Stimulated activated memory B cell treated with anti-CD40 and anti-IgM and Interleukin-4, amounts not matched to agents 10 μg/mL and 1 μg/mL and 100 μg/mL, for 72 hours (primary cell): Measurements from ENCODE around the gene ARID1A.

Source experiments
- ATAC-seq: fragments of 150-1000 bp; cut with Tn5 transposase; 2 replicates; pipeline ENCODE4 v1.10.0; 2021
- H3K27ac Mint-ChIP-seq: one replicate; pipeline ENCODE4 v1.8.0; 2022; ENCODE audit warnings: mild to moderate bottlenecking, mixed read lengths
- H3K27me3 Mint-ChIP-seq: one replicate; pipeline ENCODE4 v1.8.0; 2022; ENCODE audit warnings: mixed read lengths
- H3K36me3 Mint-ChIP-seq: one replicate; pipeline ENCODE4 v1.8.0; 2022; ENCODE audit warnings: mixed read lengths
- H3K4me1 Mint-ChIP-seq: one replicate; pipeline ENCODE4 v1.8.0; 2022; ENCODE audit warnings: mixed read lengths
- H3K4me3 Mint-ChIP-seq: one replicate; pipeline ENCODE4 v1.8.0; 2022; ENCODE audit warnings: mild to moderate bottlenecking, moderate library complexity, mixed read lengths
- H3K9me3 Mint-ChIP-seq: one replicate; pipeline ENCODE4 v1.8.0; 2022; ENCODE audit warnings: mixed read lengths

Gene ARID1A

GRCh38 chr1:26827663-26828062, 131.8 kb downstream of the ARID1A start:
- Mint-ChIP-seq H3K9me3 (no peaks in the 10 kb centered on the region), H3K4me3 (peak overlapping the region; percentile 94), H3K27ac (peak overlapping the region; percentile 88), H3K27me3 (no peaks in the 10 kb centered on the region), H3K4me1 (peaks cover 65% of the 10 kb centered on the region), H3K36me3 (peaks cover 28% of the 10 kb centered on the region)
- no peak for ATAC-seq

DNA sequence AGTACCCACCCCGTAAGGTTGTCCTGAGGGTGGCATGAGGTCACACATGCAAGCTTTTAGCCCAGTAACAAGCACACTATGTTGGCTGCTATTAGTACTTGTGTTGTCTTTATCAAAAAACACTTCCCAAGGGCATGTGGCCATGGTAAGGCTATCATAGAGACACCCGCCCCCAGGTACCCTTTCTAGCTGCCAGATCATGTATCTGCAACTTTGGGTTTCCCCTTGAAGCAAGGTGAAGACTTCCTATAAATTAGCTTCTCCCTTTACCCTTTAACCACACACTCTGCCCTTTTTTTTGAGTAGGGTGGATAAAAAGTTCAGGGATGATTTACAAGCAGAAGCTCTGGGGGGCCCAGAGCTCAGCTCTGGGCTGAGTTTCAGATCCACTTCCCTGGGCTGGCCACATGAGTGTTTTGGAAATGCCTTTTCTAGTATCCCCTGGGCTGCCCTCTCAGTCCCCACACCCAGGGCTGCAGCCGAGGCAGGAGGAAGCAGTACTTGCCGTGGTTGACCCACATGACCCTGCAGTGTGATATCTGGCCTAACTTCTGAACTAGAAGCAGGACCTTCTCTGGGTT, 132.7 kb downstream of the ARID1A start:
- H3K4me1 Mint-ChIP-seq: peaks cover 73% of the 10 kb centered on the region
- ATAC-seq: peak; percentile 69
- H3K27me3 Mint-ChIP-seq: no peaks in the 10 kb centered on the region
- peak overlapping the region; percentile 88 for H3K27ac Mint-ChIP-seq
- peaks cover 37% of the 10 kb centered on the region for H3K36me3 Mint-ChIP-seq
- H3K4me3 Mint-ChIP-seq: peak overlapping the region; percentile 94
- no peaks in the 10 kb centered on the region for H3K9me3 Mint-ChIP-seq

DNA sequence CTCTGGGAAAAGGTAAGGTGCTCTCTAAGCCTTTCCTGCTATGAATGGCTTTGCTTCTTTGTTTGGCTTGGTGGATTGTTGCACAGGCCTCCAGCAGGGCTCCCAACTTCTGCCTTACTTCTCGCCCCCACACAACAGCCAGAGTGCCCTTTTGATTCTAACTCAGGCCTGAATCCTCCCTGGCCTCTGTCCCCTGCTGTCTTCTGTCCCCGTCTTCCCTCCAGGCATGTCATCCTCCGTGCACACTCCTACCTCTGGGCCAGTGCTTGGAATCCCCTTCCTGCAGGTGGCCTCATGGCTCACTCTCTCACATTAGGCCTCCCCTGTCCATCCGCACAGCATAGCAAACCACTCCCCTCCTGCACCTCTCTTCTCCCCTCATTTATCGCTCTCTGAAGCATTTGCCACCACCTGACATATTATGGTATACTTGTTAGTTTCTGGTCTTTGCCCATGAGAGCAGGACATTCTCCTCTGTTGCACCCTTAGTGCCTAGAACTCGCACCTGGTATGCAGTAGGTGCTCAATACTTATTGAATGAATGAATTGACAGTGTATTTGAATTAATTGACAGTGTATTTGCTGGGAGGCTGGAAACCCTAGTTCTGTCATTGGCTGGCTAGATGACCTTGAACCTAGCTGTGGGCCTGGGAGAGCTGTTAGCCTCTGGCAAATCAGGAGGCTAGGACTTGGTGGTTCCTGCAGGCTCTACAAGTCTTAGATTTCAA, 133.5 kb downstream of the ARID1A start:
- H3K27ac Mint-ChIP-seq: peak overlapping the region; percentile 88
- ATAC-seq: no peak
- no peaks in the 10 kb centered on the region for H3K27me3 Mint-ChIP-seq
- peaks cover 44% of the 10 kb centered on the region for H3K36me3 Mint-ChIP-seq
- peak overlapping the region; percentile 94 for H3K4me3 Mint-ChIP-seq
- H3K9me3 Mint-ChIP-seq: no peaks in the 10 kb centered on the region
- H3K4me1 Mint-ChIP-seq: peaks cover 82% of the 10 kb centered on the region

GRCh38 chr1:26831059-26831458, 135.2 kb downstream of the ARID1A start:
- no peaks in the 10 kb centered on the region for H3K9me3 Mint-ChIP-seq
- peak overlapping the region; percentile 94 for H3K27ac Mint-ChIP-seq
- H3K36me3 Mint-ChIP-seq: peaks cover 56% of the 10 kb centered on the region
- H3K27me3 Mint-ChIP-seq: no peaks in the 10 kb centered on the region
- H3K4me1 Mint-ChIP-seq: peaks cover 74% of the 10 kb centered on the region
- no peak for ATAC-seq
- no peak overlapping the region for H3K4me3 Mint-ChIP-seq
